Measurements from ENCODE around the gene STK4.

Gene STK4

GRCh38 chr20:44990957-44991356 lies 24.6 kb downstream of the STK4 start:
- no peak for DNase-seq (ENCODE audit: low read depth)
- peak overlapping the region; percentile 48 for H3K4me3 ChIP-seq (ENCODE audit: low read depth, low read length)
- no peak for TF ChIP-seq CTCF (IDR thresholded peaks at IDR 0.05; ENCODE audit: insufficient read depth, low read depth, low read length, missing control alignments)

GRCh38 chr20:44993343-44993742 lies 27.0 kb downstream of the STK4 start:
- H3K4me3 ChIP-seq (ENCODE audit: low read depth, low read length), result no peak overlapping the region
- DNase-seq (ENCODE audit: low read depth), result no peak
- TF ChIP-seq CTCF (IDR thresholded peaks at IDR 0.05; ENCODE audit: insufficient read depth, low read depth, low read length, missing control alignments), result no peak

GRCh38 chr20:44997171-44997570 lies 30.9 kb downstream of the STK4 start:
- no peak for TF ChIP-seq CTCF (IDR thresholded peaks at IDR 0.05; ENCODE audit: insufficient read depth, low read depth, low read length, missing control alignments)
- no peak overlapping the region for H3K4me3 ChIP-seq (ENCODE audit: low read depth, low read length)
- no peak for DNase-seq (ENCODE audit: low read depth)

GRCh38 chr20:44997668-44998067 lies 31.4 kb downstream of the STK4 start:
- DNase-seq (ENCODE audit: low read depth), result no peak
- H3K4me3 ChIP-seq (ENCODE audit: low read depth, low read length), result no peak overlapping the region
- TF ChIP-seq CTCF (IDR thresholded peaks at IDR 0.05; ENCODE audit: insufficient read depth, low read depth, low read length, missing control alignments), result no peak

- H3K4me3 ChIP-seq (ENCODE audit: low read depth, low read length), result no peak overlapping the region
- DNase-seq (ENCODE audit: low read depth), result no peak
Measured at GRCh38 chr20:45008521-45009049, 42.3 kb downstream of the STK4 start.

GRCh38 chr20:45010399-45010828 lies 44.1 kb downstream of the STK4 start:
- TF ChIP-seq CTCF (IDR thresholded peaks at IDR 0.05; ENCODE audit: insufficient read depth, low read depth, low read length, missing control alignments), result no peak
- no peak for DNase-seq (ENCODE audit: low read depth)
- no peak overlapping the region for H3K4me3 ChIP-seq (ENCODE audit: low read depth, low read length)

More at GRCh38 chr20:45008521-45009049, 42.3 kb downstream of the STK4 start:
- TF ChIP-seq CTCF (IDR thresholded peaks at IDR 0.05; ENCODE audit: insufficient read depth, low read depth, low read length, missing control alignments), result no peak

- peak; percentile 52 for TF ChIP-seq CTCF (IDR thresholded peaks at IDR 0.05; ENCODE audit: insufficient read depth, low read depth, low read length, missing control alignments)
- H3K4me3 ChIP-seq (ENCODE audit: low read depth, low read length), result no peak overlapping the region
- DNase-seq (ENCODE audit: low read depth), result peak; percentile 45
Measured at GRCh38 chr20:45011108-45011526, 44.8 kb downstream of the STK4 start.
